IMR-90 (cell line): ENCODE results near the gene NET1. TPM values are rescaled to one million over a fixed set of nuclear protein-coding genes. Genes with fewer than 3 reads are reported as not detected.

Experiments
- ATAC-seq: fragments of 200-7000 bp; cut with Tn5 transposase; 2 replicates; pipeline ENCODE4 v1.9.1; 2020; ENCODE audit warnings: low read depth, mild to moderate bottlenecking, moderate library complexity
- BruUV-seq: library from RNA; stranded (reverse); fragments of 400-500 nt; replicated peaks from 2 replicates; lab custom pipeline; 2021; lab: Mats Ljungman, UMichigan
- CTCF ChIA-PET: fragments of 300-600 bp; formaldehyde crosslinking; extraction: SDS; loops from one replicate; lab custom pipeline; 2021; ENCODE audit warnings: antibody characterized with exemption; lab: Yijun Ruan, JAX
- POLR2A ChIA-PET: fragments of 300-600 bp; sonication (Branson Sonifier 250); formaldehyde crosslinking; loops from one replicate; lab custom pipeline; 2022; ENCODE audit warnings: antibody characterized with exemption; ENCODE audit not compliant: unreplicated experiment; lab: Charles Lee
- DNase-seq: peaks from one replicate; pipeline ENCODE4 v3.0.0; 2013
- H2AFZ ChIP-seq: replicated peaks from 2 replicates; pipeline ENCODE3; 2013; ENCODE audit warnings: low read length, mild to moderate bottlenecking; ENCODE audit not compliant: poor library complexity
- H2AK5ac ChIP-seq: 2 replicates; pipeline ENCODE4 v1.6.1; 2013; ENCODE audit warnings: low read depth, low read length, inconsistent platforms
- H2AK9ac ChIP-seq: replicated peaks from 2 replicates; pipeline ENCODE3; 2013; ENCODE audit warnings: mild to moderate bottlenecking, low read depth, low read length, moderate library complexity; ENCODE audit not compliant: poor library complexity
- H2BK120ac ChIP-seq: 2 replicates; pipeline ENCODE4 v1.6.1; 2013; ENCODE audit warnings: low read depth, low read length, inconsistent platforms
- H2BK15ac ChIP-seq: 3 replicates; pipeline ENCODE4 v1.6.1; 2013; ENCODE audit warnings: low read depth, low read length, inconsistent platforms
- H2BK20ac ChIP-seq: 2 replicates; pipeline ENCODE4 v1.6.1; 2013; ENCODE audit warnings: low read depth, mild to moderate bottlenecking, inconsistent platforms, low read length, moderate library complexity
- H2BK5ac ChIP-seq: 2 replicates; pipeline ENCODE4 v1.6.1; 2013; ENCODE audit warnings: mild to moderate bottlenecking, low read depth, low read length, inconsistent platforms; ENCODE audit not compliant: poor library complexity, severe bottlenecking
- H3K14ac ChIP-seq: replicated peaks from 2 replicates; pipeline ENCODE4 v1.6.1; 2013; ENCODE audit warnings: low read depth, low read length, inconsistent platforms
- H3K18ac ChIP-seq: 2 replicates; pipeline ENCODE4 v1.6.1; 2013; ENCODE audit warnings: low read depth, low read length, control low read depth
- H3K23ac ChIP-seq: 2 replicates; pipeline ENCODE4 v1.6.1; 2013; ENCODE audit warnings: low read depth, low read length, inconsistent platforms
- H3K27ac ChIP-seq: 2 replicates; pipeline ENCODE4 v1.5.1; 2013; ENCODE audit warnings: mild to moderate bottlenecking, control low read depth, low read length; ENCODE audit not compliant: insufficient read depth
- H3K27me3 ChIP-seq: 2 replicates; pipeline ENCODE4 v1.6.1; 2013; ENCODE audit warnings: low read length; ENCODE audit not compliant: control insufficient read depth, insufficient read depth
- H3K36me3 ChIP-seq: 2 replicates; pipeline ENCODE4 v1.6.1; 2013; ENCODE audit warnings: low read length, mixed read lengths; ENCODE audit not compliant: control insufficient read depth, insufficient read depth
- H3K4ac ChIP-seq: 2 replicates; pipeline ENCODE4 v1.6.1; 2013; ENCODE audit warnings: low read depth, low read length, inconsistent platforms
- H3K4me1 ChIP-seq: 2 replicates; pipeline ENCODE4 v1.6.1; 2013; ENCODE audit warnings: low read length, mixed read lengths; ENCODE audit not compliant: control insufficient read depth, insufficient read depth
- H3K4me2 ChIP-seq: 2 replicates; pipeline ENCODE4 v1.6.1; 2013; ENCODE audit warnings: low read depth, mild to moderate bottlenecking, control low read depth, low read length, moderate library complexity
- H3K4me3 ChIP-seq: 2 replicates; pipeline ENCODE4 v1.5.1; 2013; ENCODE audit warnings: low read depth, mild to moderate bottlenecking, control low read depth, low read length, moderate library complexity; ENCODE audit not compliant: insufficient read depth
- H3K56ac ChIP-seq: 2 replicates; pipeline ENCODE4 v1.6.1; 2013; ENCODE audit warnings: low read length, inconsistent platforms; ENCODE audit not compliant: insufficient read depth; ENCODE audit errors: extremely low read depth
- H3K79me1 ChIP-seq, 2 experiments: 2 replicates each; pipeline ENCODE4 v1.6.1; 2013; ENCODE audit warnings: low read length in 2 of 2, inconsistent platforms in 1 of 2, low read depth in 1 of 2
- H3K9ac ChIP-seq: 2 replicates; pipeline ENCODE4 v1.6.1; 2013; ENCODE audit warnings: low read depth, low read length, control low read depth
- H3K9me1 ChIP-seq: 2 replicates; pipeline ENCODE4 v1.6.1; 2013; ENCODE audit warnings: low read length, inconsistent platforms; ENCODE audit not compliant: insufficient read depth
- H3K9me3 ChIP-seq: 2 replicates; pipeline ENCODE4 v1.6.1; 2013; ENCODE audit warnings: low read length; ENCODE audit not compliant: control insufficient read depth, insufficient read depth
- H4K20me1 ChIP-seq: 2 replicates; pipeline ENCODE4 v1.6.1; 2013; ENCODE audit warnings: low read length, inconsistent platforms; ENCODE audit not compliant: insufficient read depth
- H4K5ac ChIP-seq: 2 replicates; pipeline ENCODE4 v1.6.1; 2013; ENCODE audit warnings: mild to moderate bottlenecking, low read depth, low read length, control low read depth
- H4K8ac ChIP-seq, 2 experiments: 2 replicates each; pipeline ENCODE4 v1.6.1; 2013; ENCODE audit warnings: low read depth in 2 of 2, low read length in 2 of 2, control low read depth in 1 of 2, inconsistent platforms in 1 of 2
- H4K91ac ChIP-seq: 2 replicates; pipeline ENCODE4 v1.6.1; 2013; ENCODE audit warnings: low read depth, low read length, inconsistent platforms; ENCODE audit not compliant: insufficient read depth
- NFE2L2 ChIP-seq: fragments of 150-350 bp; IDR thresholded peaks from 2 replicates; pipeline ENCODE4 v1.6.1; 2016; ENCODE audit warnings: low read depth, mild to moderate bottlenecking, low read length
- WGBS, 2 experiments: methylation state at CpG; one replicate each; pipeline versions ENCODE4 v1.1.5 to v1.1.7; 2013; ENCODE audit warnings: missing lambda C conversion rate in 2 of 2; ENCODE audit not compliant: insufficient read length in 1 of 2; ENCODE audit errors: extremely low coverage in 2 of 2; 5-methylcytosine and 5-hydroxymethylcytosine counted together
- dilution Hi-C: fragments of 300-500 bp; cut with HindIII; formaldehyde crosslinking; loops from one replicate; pipeline ENCODE4 v1.14.3; 2018; ENCODE audit warnings: low sequenced_read_pairs; ENCODE audit not compliant: unreplicated experiment
- in situ Hi-C: fragments of 300-500 bp; cut with MboI; formaldehyde crosslinking; loops from 3 replicates; pipeline ENCODE4 v1.14.3; 2019; ENCODE audit warnings: low sequenced_read_pairs, inconsistent platforms, mixed read lengths
- intact Hi-C: fragments of 100-400 bp; cut with micrococcal nuclease; formaldehyde crosslinking; loops from 2 replicates; pipeline ENCODE4 v1.10.0; 2022
- polyA plus RNA-seq, 3 experiments: library from polyadenylated mRNA; depleted of rRNA; stranded (reverse); fragments of >200 nt; gene quantifications; 2 replicates each; pipeline ENCODE4 v1.2.3, GENCODE V29; 2012; ENCODE audit warnings: low replicate concordance in 1 of 3
- total RNA-seq: library from RNA; depleted of rRNA; stranded (reverse); fragments of >200 nt; gene quantifications from 2 replicates; pipeline ENCODE4 v1.2.3, GENCODE V29; 2012
- TF ChIP-seq, protein P1 (sequence below): fragments of 150-350 bp; IDR thresholded peaks from 2 replicates; pipeline ENCODE4 v1.6.1; 2017; ENCODE audit warnings: mild to moderate bottlenecking, antibody characterized with exemption, low read length, low read depth

The NET1 gene
- total and polyA plus RNA-seq, 2 of the 4 experiments (the other 2 are of a cell fraction): 20.0 to 54.7 TPM

DNA sequence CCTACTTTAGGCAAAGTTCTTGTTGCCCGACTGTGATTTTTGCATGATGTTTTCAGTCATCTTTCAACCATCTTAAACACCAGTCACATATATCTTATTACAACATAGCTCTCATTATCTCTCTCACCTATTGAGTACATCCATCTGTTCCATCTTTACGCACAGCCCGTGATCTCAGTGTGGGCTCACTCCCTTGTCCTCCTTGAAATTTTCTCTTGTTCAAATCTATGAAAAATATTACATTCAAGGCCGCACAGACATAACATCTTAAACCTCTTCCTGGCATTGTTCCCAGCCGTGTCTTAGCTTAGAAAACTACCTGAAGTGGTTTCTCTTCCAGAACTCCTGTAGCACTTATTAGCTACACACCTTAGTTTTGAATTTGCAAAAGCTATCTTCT, 32.6 kb downstream of the NET1 start:
- Histone ChIP-seq H3K79me1 (peaks cover 9 to 33% of the 10 kb centered on the region in 2 experiments), H4K5ac (no peak overlapping the region), H4K8ac (0 out of 4 replicates have a peak overlapping the region, but pooled peaks of 1 of the 2 experiments have one; percentile 14), H3K56ac (no peak overlapping the region), H3K36me3 (no peaks in the 10 kb centered on the region), H3K27ac (no peak overlapping the region), H2AK5ac (no peak overlapping the region; the same call in 1 of the 2 replicates), H3K23ac (no peak overlapping the region), H3K4me1 (peaks cover 5% of the 10 kb centered on the region; the same call in 1 of the 2 replicates), H2BK15ac (no peak overlapping the region), H3K9me1 (no peaks in the 10 kb centered on the region), H4K91ac (no peak overlapping the region), H2BK20ac (no peak overlapping the region), H3K4me3 (no peak overlapping the region), H3K9me3 (no peaks in the 10 kb centered on the region), H3K4ac (no peak overlapping the region), H3K14ac (no peak overlapping the region), H2AFZ (no peak overlapping the region), H3K4me2 (no peak overlapping the region), H3K9ac (no peak overlapping the region), H2AK9ac (no peak overlapping the region), H2BK5ac (no peak overlapping the region), H3K18ac (no peak overlapping the region), H4K20me1 (no peaks in the 10 kb centered on the region), H2BK120ac (no peak overlapping the region), H3K27me3 (no peaks in the 10 kb centered on the region)
- ATAC-seq (no peak), DNase-seq (no peak)
- intact Hi-C loops (loop anchor here (5.0 kb wide), 1 partner anchor 242 kb away; no protein-coding TSS in a partner anchor), in situ Hi-C loops (no loop called here), dilution Hi-C loops (no loop called here)
- POLR2A ChIA-PET: no interaction called here
- CTCF ChIA-PET: interaction anchor here (0.7 to 5.7 kb wide), 3 partner anchors 121 to 206 kb away, joined by 3 to 48 read pairs (median 3); no protein-coding TSS in a partner anchor
- WGBS, 2 experiments: 94% methylated on average over 4 of the region's 5 CpGs; no CpG with 5 or more reads in 1 of the 2 experiments
- TF ChIP-seq, protein P1, sequence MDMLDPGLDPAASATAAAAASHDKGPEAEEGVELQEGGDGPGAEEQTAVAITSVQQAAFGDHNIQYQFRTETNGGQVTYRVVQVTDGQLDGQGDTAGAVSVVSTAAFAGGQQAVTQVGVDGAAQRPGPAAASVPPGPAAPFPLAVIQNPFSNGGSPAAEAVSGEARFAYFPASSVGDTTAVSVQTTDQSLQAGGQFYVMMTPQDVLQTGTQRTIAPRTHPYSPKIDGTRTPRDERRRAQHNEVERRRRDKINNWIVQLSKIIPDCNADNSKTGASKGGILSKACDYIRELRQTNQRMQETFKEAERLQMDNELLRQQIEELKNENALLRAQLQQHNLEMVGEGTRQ: no peak
- no peak for TF ChIP-seq NFE2L2
- BruUV-seq: no TSS peak
